ENCODE data around the gene ESRRA.

Gene ESRRA

DNA sequence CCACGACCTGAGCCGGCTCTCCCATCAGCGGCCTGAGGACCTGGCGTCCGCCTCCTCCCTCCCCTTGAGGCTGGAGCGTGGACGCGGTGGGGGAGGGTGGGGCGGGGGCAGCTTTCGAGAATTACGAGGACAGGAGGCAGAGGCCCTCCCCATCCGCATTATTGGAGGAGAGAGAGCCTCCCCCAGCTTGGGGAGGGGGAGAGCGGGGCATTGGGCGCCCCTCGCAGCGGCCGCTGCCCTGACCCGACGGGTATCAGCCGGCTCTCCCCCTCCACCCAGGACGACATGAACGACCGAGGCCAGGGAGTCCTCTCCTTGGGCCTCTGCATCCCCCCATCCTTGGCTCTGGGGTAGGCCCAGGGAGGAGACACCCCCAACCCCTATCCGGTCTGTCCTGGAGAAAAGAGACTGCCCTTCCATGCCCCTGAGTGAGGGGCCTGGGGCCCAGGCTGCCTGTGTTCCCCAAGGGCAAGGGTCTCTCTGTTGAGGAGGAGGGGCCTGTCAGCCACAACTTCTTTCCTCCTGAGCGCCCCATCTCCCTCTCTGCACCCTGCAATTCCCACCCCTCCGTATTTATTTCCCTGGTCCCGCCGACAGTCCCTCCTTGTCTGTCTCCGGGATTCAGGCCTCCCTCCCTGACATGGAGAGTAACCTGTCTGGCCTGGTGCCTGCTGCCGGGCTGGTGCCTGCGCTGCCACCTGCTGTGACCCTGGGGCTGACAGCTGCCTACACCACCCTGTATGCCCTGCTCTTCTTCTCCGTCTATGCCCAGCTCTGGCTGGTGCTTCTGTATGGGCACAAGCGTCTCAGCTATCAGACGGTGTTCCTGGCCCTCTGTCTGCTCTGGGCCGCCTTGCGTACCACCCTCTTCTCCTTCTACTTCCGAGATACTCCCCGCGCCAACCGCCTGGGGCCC lies 19.2 kb upstream of the ESRRA start:
- H3K4me3 ChIP-seq (ENCODE audit: low read depth in 1 of 5, low read length in 5 of 5) = peak overlapping the region; percentile 55 to 93 (median 77)
- peaks cover 9 to 14% (median 12%) of the 10 kb centered on the region in 5 donors for H3K27me3 ChIP-seq (ENCODE audit: control insufficient read depth in 5 of 5, insufficient read depth in 4 of 5, low read length in 5 of 5)
- H3K27ac ChIP-seq (ENCODE audit: low read depth, low read length) = peak overlapping the region; percentile 97
- H3K4me1 ChIP-seq (ENCODE audit: control insufficient read depth in 5 of 5, insufficient read depth in 5 of 5, low read length in 5 of 5) = peaks cover 0 to 32% (median 22%) of the 10 kb centered on the region in 5 donors
- peaks cover 0 to 9% (median 4%) of the 10 kb centered on the region in 5 donors for H3K36me3 ChIP-seq (ENCODE audit: control insufficient read depth in 5 of 5, insufficient read depth in 5 of 5, low read length in 5 of 5)
- no peaks in the 10 kb centered on the region for H3K9me3 ChIP-seq (ENCODE audit: control insufficient read depth in 5 of 5, low read length in 5 of 5)
- peak overlapping the region in 4 of 5 donors; percentile 64 to 78 (median 72) for H3K9ac ChIP-seq (ENCODE audit: low read length in 5 of 5)

- no peaks in the 10 kb centered on the region for H3K9me3 ChIP-seq (ENCODE audit: control insufficient read depth in 5 of 5, low read length in 5 of 5)
- H3K36me3 ChIP-seq (ENCODE audit: control insufficient read depth in 5 of 5, insufficient read depth in 5 of 5, low read length in 5 of 5) = peaks cover 0 to 9% (median 4%) of the 10 kb centered on the region in 5 donors
- peaks cover 0 to 38% (median 28%) of the 10 kb centered on the region in 5 donors for H3K4me1 ChIP-seq (ENCODE audit: control insufficient read depth in 5 of 5, insufficient read depth in 5 of 5, low read length in 5 of 5)
- no peak overlapping the region for H3K27ac ChIP-seq (ENCODE audit: low read depth, low read length)
- H3K4me3 ChIP-seq (ENCODE audit: low read depth in 1 of 5, low read length in 5 of 5) = no peak overlapping the region
- peaks cover 9 to 20% (median 17%) of the 10 kb centered on the region in 5 donors for H3K27me3 ChIP-seq (ENCODE audit: control insufficient read depth in 5 of 5, insufficient read depth in 4 of 5, low read length in 5 of 5)
- peak overlapping the region in 2 of 5 donors; percentile 76 to 78 for H3K9ac ChIP-seq (ENCODE audit: low read length in 5 of 5)
These were observed 18.5 kb upstream of the ESRRA start for GRCh38 chr11:64286801-64287159.

DNA sequence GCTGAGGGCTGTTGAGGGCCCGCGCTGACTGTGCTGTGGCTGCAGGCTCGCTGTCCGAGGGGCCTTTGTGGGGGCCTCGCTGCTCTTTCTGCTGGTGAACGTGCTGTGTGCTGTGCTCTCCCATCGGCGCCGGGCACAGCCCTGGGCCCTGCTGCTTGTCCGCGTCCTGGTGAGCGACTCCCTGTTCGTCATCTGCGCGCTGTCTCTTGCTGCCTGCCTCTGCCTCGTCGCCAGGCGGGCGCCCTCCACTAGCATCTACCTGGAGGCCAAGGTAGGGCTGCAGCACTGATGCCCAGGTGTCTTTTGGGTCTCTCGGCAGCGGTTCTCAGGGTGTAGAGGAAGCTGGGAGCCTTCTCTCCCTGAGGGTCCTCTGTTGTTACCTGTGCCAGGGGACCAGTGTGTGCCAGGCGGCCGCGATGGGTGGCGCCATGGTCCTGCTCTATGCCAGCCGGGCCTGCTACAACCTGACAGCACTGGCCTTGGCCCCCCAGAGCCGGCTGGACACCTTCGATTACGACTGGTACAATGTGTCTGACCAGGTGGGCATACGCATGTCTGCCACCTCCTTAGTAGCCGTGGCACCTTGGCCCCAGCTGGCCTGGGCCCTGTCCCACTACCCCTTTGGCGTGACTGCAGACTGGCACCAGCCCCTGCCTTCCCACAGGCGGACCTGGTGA lies 17.5 kb upstream of the ESRRA start:
- Histone ChIP-seq H3K27ac (ENCODE audit: low read depth, low read length) (no peak overlapping the region), H3K36me3 (ENCODE audit: control insufficient read depth in 5 of 5, insufficient read depth in 5 of 5, low read length in 5 of 5) (peaks cover 0 to 4% (median 0%) of the 10 kb centered on the region in 5 donors), H3K9me3 (ENCODE audit: control insufficient read depth in 5 of 5, low read length in 5 of 5) (no peaks in the 10 kb centered on the region), H3K4me1 (ENCODE audit: control insufficient read depth in 5 of 5, insufficient read depth in 5 of 5, low read length in 5 of 5) (peaks cover 0 to 47% (median 37%) of the 10 kb centered on the region in 5 donors), H3K4me3 (ENCODE audit: low read depth in 1 of 5, low read length in 5 of 5) (no peak overlapping the region), H3K9ac (ENCODE audit: low read length in 5 of 5) (no peak overlapping the region), H3K27me3 (ENCODE audit: control insufficient read depth in 5 of 5, insufficient read depth in 4 of 5, low read length in 5 of 5) (peaks cover 14 to 31% (median 25%) of the 10 kb centered on the region in 5 donors)

- H3K9ac ChIP-seq (ENCODE audit: low read length in 5 of 5) = no peak overlapping the region
- H3K36me3 ChIP-seq (ENCODE audit: control insufficient read depth in 5 of 5, insufficient read depth in 5 of 5, low read length in 5 of 5) = peaks cover 0 to 4% (median 0%) of the 10 kb centered on the region in 5 donors
- H3K9me3 ChIP-seq (ENCODE audit: control insufficient read depth in 5 of 5, low read length in 5 of 5) = no peaks in the 10 kb centered on the region
- H3K4me1 ChIP-seq (ENCODE audit: control insufficient read depth in 5 of 5, insufficient read depth in 5 of 5, low read length in 5 of 5) = peaks cover 0 to 44% (median 35%) of the 10 kb centered on the region in 5 donors
- no peak overlapping the region for H3K27ac ChIP-seq (ENCODE audit: low read depth, low read length)
- H3K4me3 ChIP-seq (ENCODE audit: low read depth in 1 of 5, low read length in 5 of 5) = no peak overlapping the region
- peaks cover 20 to 36% (median 31%) of the 10 kb centered on the region in 5 donors for H3K27me3 ChIP-seq (ENCODE audit: control insufficient read depth in 5 of 5, insufficient read depth in 4 of 5, low read length in 5 of 5)
These were observed 17.0 kb upstream of the ESRRA start for GRCh38 chr11:64288353-64288750.

GRCh38 chr11:64289002-64289564 lies 16.2 kb upstream of the ESRRA start:
- no peak overlapping the region for H3K9ac ChIP-seq (ENCODE audit: low read length in 5 of 5)
- H3K36me3 ChIP-seq (ENCODE audit: control insufficient read depth in 5 of 5, insufficient read depth in 5 of 5, low read length in 5 of 5) = peaks cover 0 to 4% (median 0%) of the 10 kb centered on the region in 5 donors
- no peak overlapping the region for H3K27ac ChIP-seq (ENCODE audit: low read depth, low read length)
- peaks cover 0 to 37% (median 28%) of the 10 kb centered on the region in 5 donors for H3K4me1 ChIP-seq (ENCODE audit: control insufficient read depth in 5 of 5, insufficient read depth in 5 of 5, low read length in 5 of 5)
- peaks cover 21 to 39% (median 34%) of the 10 kb centered on the region in 5 donors for H3K27me3 ChIP-seq (ENCODE audit: control insufficient read depth in 5 of 5, insufficient read depth in 4 of 5, low read length in 5 of 5)
- H3K9me3 ChIP-seq (ENCODE audit: control insufficient read depth in 5 of 5, low read length in 5 of 5) = no peaks in the 10 kb centered on the region
- H3K4me3 ChIP-seq (ENCODE audit: low read depth in 1 of 5, low read length in 5 of 5) = no peak overlapping the region

DNA sequence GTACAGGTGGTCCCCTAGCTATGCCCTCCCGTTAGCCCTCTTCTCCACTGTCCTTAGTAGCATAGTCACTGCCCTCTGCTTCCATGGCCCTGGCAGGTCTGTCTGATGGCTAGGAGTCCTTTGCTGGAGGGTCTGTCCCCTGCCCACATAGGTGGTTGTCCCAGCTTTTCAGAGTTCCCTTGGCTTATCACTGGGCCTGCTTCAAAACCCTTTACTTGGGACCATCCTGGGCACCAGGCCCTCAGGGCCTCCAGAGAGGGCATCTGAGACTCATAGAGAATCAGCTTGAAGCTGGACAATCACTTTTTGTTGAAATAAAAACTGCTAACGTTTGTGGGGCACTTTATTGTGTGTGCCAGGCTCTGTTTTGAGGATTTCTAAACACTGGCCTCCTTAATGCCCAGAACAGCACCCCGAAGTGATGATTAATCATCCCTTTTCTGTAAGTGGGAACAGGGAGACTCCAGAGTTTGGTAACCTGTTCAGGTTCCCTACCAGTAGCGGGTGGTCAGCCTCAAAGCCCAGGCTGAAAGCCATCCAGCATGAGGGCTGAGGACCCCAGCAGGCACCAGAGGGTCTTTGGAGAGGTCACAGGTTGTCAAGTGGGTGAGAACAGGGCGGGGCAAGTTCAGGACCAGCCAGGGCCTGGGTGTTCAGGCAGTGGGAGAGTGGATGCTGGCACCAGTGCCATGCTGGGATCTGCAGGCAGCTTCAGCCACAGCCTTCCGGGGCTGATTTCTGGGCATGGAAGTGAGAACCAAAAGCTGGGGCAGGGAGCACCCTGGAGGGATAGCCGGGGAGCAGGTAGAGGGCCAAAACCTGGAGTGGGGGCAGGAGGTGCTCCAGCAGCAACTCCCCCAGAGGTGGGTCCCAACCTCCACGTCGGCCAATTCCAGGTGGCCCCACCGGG lies 14.7 kb upstream of the ESRRA start:
- Histone ChIP-seq H3K4me1 (ENCODE audit: control insufficient read depth in 5 of 5, insufficient read depth in 5 of 5, low read length in 5 of 5) (peaks cover 0 to 28% (median 22%) of the 10 kb centered on the region in 5 donors), H3K36me3 (ENCODE audit: control insufficient read depth in 5 of 5, insufficient read depth in 5 of 5, low read length in 5 of 5) (peaks cover 0 to 4% (median 0%) of the 10 kb centered on the region in 5 donors), H3K27ac (ENCODE audit: low read depth, low read length) (no peak overlapping the region), H3K4me3 (ENCODE audit: low read depth in 1 of 5, low read length in 5 of 5) (no peak overlapping the region), H3K27me3 (ENCODE audit: control insufficient read depth in 5 of 5, insufficient read depth in 4 of 5, low read length in 5 of 5) (peaks cover 25 to 51% (median 41%) of the 10 kb centered on the region in 5 donors), H3K9ac (ENCODE audit: low read length in 5 of 5) (no peak overlapping the region), H3K9me3 (ENCODE audit: control insufficient read depth in 5 of 5, low read length in 5 of 5) (no peaks in the 10 kb centered on the region)

- peak within 1 kb of the TSS in 3 of 5 donors; percentile 8 to 58 (median 36) for H3K4me3 ChIP-seq (ENCODE audit: low read depth in 1 of 5, low read length in 5 of 5)
- peaks cover 0 to 22% (median 16%) of the 10 kb centered on the region in 5 donors for H3K4me1 ChIP-seq (ENCODE audit: control insufficient read depth in 5 of 5, insufficient read depth in 5 of 5, low read length in 5 of 5)
- no peak within 1 kb of the TSS for H3K9ac ChIP-seq (ENCODE audit: low read length in 5 of 5)
- H3K36me3 ChIP-seq (ENCODE audit: control insufficient read depth in 5 of 5, insufficient read depth in 5 of 5, low read length in 5 of 5) = peaks cover 0 to 4% (median 0%) of the 10 kb centered on the region in 5 donors
- H3K27me3 ChIP-seq (ENCODE audit: control insufficient read depth in 5 of 5, insufficient read depth in 4 of 5, low read length in 5 of 5) = peaks cover 29 to 57% (median 46%) of the 10 kb centered on the region in 5 donors
- no peak within 1 kb of the TSS for H3K27ac ChIP-seq (ENCODE audit: low read depth, low read length)
- H3K9me3 ChIP-seq (ENCODE audit: control insufficient read depth in 5 of 5, low read length in 5 of 5) = no peaks in the 10 kb centered on the region
These were observed 14.0 kb upstream of the ESRRA start, which contains the start of gene KCNK4 for GRCh38 chr11:64291262-64291751. KCNK4 (plus strand) TSS chr11:64291302; CDS start chr11:64293019, 1,717 bp downstream.

GRCh38 chr11:64291752-64292459 lies 13.4 kb upstream of the ESRRA start:
- Histone ChIP-seq H3K4me1 (ENCODE audit: control insufficient read depth in 5 of 5, insufficient read depth in 5 of 5, low read length in 5 of 5) (peaks cover 0 to 19% (median 12%) of the 10 kb centered on the region in 5 donors), H3K4me3 (ENCODE audit: low read depth in 1 of 5, low read length in 5 of 5) (peak overlapping the region in 3 of 5 donors; percentile 8 to 58 (median 36)), H3K9ac (ENCODE audit: low read length in 5 of 5) (peak overlapping the region in 1 of 5 donors; percentile 37), H3K36me3 (ENCODE audit: control insufficient read depth in 5 of 5, insufficient read depth in 5 of 5, low read length in 5 of 5) (peaks cover 0 to 4% (median 0%) of the 10 kb centered on the region in 5 donors), H3K9me3 (ENCODE audit: control insufficient read depth in 5 of 5, low read length in 5 of 5) (no peaks in the 10 kb centered on the region), H3K27ac (ENCODE audit: low read depth, low read length) (no peak overlapping the region), H3K27me3 (ENCODE audit: control insufficient read depth in 5 of 5, insufficient read depth in 4 of 5, low read length in 5 of 5) (peaks cover 35 to 63% (median 52%) of the 10 kb centered on the region in 5 donors)

Data from subcutaneous abdominal adipose tissue (tissue), 5 donors.